ENCODE data around the gene ERGIC1. TPM values are rescaled to one million over a fixed set of nuclear protein-coding genes. Genes with fewer than 3 reads are reported as not detected.

The ERGIC1 gene
- total and polyA plus RNA-seq, 2 of the 8 experiments (the other 6 are each of a cell fraction or from before 2014, with no cell fraction given), result 95.3 to 106 TPM

DNA sequence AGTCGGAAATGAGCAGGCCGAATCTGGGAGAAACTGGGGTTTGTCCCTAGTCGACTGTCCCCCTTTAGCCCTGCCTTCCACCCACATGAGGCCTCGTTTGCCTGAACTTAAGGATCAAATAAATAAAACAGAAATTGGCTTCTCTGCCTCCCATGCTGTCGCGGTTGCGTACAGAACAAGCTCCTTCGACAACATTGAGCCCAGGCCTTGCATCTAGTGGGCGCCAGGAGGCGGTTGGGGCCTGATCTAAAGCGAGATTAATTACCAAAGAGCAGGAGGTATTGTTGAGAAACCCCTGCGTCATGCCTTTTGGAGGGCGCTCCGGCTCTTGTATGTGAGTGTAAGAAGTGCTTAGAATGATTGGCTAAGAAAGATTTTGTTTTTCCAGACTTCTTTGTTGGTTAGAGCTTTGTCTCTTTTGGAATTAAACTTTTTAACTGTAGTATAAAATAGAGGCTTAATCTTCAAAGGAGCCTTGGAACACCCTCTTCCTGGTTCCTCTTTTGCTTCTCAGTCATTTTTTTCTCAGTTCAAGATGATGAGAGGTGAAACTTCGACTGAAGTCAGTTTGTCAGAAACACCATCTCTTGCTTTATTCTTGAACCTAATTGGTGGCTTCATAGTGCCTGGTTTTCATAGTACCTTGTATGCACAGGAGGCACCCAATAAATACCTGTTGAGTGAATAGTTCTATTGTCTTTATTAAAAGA lies 150.3 kb downstream of the ERGIC1 start (continued):
- TF ChIP-seq SRF (IDR thresholded peaks at IDR 0.05; ENCODE audit: low read depth, low read length), result no peak
- no peak for TF ChIP-seq CREB1 (IDR thresholded peaks at IDR 0.05)
- no peak for TF ChIP-seq CBX5 (IDR thresholded peaks at IDR 0.05; ENCODE audit: low read depth, low read length)
- TF ChIP-seq POLR2AphosphoS5 (IDR thresholded peaks at IDR 0.05; ENCODE audit: low read depth, low read length), result peak; percentile 72
- no peak for TF ChIP-seq BRCA1 (IDR thresholded peaks at IDR 0.05; ENCODE audit: low read depth, low read length)
- TF ChIP-seq HDAC6 (IDR thresholded peaks at IDR 0.05; ENCODE audit: low read depth, low read length), result no peak
- TF ChIP-seq KDM5A (IDR thresholded peaks at IDR 0.05; ENCODE audit: low read length), result no peak
- no peak for TF ChIP-seq JUN (IDR thresholded peaks at IDR 0.05; ENCODE audit: low read depth, low read length)
- no peak for TF ChIP-seq ZNF274 (IDR thresholded peaks at IDR 0.05; ENCODE audit: borderline replicate concordance, extremely low read depth, low read length)
- TF ChIP-seq POU5F1 (IDR thresholded peaks at IDR 0.05; ENCODE audit: low read depth, low read length), result no peak
- peak; percentile 5 for TF ChIP-seq SAP30 (IDR thresholded peaks at IDR 0.05; ENCODE audit: insufficient read depth, insufficient replicate concordance, low read length)
- TF ChIP-seq PHF8 (conservative IDR thresholded peaks at IDR 0.05; ENCODE audit: low read depth, low read length), result no peak
- no peak for TF ChIP-seq HDAC2 (IDR thresholded peaks at IDR 0.05; ENCODE audit: borderline replicate concordance in 1 of 2, low read depth in 2 of 2, low read length in 2 of 2)
- TF ChIP-seq TAF1 (IDR thresholded peaks at IDR 0.05; ENCODE audit: low read depth, low read length), result 0 out of 2 replicates have a peak, but pooled peaks have one; percentile 61
- TF ChIP-seq, protein P1, sequence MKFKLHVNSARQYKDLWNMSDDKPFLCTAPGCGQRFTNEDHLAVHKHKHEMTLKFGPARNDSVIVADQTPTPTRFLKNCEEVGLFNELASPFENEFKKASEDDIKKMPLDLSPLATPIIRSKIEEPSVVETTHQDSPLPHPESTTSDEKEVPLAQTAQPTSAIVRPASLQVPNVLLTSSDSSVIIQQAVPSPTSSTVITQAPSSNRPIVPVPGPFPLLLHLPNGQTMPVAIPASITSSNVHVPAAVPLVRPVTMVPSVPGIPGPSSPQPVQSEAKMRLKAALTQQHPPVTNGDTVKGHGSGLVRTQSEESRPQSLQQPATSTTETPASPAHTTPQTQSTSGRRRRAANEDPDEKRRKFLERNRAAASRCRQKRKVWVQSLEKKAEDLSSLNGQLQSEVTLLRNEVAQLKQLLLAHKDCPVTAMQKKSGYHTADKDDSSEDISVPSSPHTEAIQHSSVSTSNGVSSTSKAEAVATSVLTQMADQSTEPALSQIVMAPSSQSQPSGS (IDR thresholded peaks at IDR 0.05; ENCODE audit: low read length), result no peak
- no peak for TF ChIP-seq EZH2 (IDR thresholded peaks at IDR 0.05; ENCODE audit: low read depth, low read length, severe bottlenecking)
